T follicular helper cell (primary cell): ENCODE data around the gene RPS6KA5.
A peak's percentile ranks its signal among the peaks of the same experiment; 100 is the strongest.
"Not testable (repeated sequence)": the region's sequence is repeated elsewhere in the genome, so short reads cannot be mapped to it uniquely, and the experiment has no call there.

ENCODE experiments used
- DNase-seq: peaks from one replicate; pipeline ENCODE4 v3.0.0-alpha.2; 2020; ENCODE audit warnings: low read depth

Gene RPS6KA5

DNA sequence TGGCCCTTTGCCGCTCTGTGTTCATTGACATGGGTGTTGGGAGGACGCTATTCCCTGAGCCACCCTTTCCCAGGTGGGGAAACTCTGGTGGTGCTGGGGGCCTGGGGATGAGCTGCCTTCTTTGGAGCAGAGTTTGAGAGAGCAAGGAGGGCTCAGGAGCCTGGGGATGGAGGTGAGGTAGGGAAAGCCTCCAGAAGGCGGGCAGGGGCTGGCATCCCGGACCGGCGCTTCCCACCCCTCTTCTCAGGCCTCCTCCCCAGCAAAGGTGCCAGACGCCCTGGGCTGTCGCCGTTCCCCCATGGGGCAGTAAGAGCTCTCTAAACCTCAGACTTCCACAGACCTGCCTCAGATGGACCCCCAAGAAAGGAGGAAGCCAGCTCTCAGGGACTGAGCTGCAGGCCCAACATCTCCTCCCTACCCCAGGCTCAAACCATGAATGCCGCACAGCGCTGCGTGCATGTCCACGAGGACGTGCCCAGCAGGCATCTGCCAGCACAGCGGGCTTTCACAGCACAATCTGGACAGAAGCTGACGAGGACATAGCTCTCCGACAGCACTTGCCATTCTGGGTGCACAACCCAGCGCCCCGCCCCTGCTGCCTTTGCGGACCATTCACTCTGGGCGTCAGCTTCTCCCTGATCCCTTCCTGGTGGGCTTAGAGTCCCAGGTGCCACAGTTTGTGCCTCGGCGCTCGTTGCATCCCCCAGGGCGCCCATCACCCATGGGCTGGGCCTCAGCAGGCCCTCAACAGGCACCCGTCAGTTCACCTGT lies 229.3 kb downstream of the RPS6KA5 start:
- DNase-seq = no peak

DNA sequence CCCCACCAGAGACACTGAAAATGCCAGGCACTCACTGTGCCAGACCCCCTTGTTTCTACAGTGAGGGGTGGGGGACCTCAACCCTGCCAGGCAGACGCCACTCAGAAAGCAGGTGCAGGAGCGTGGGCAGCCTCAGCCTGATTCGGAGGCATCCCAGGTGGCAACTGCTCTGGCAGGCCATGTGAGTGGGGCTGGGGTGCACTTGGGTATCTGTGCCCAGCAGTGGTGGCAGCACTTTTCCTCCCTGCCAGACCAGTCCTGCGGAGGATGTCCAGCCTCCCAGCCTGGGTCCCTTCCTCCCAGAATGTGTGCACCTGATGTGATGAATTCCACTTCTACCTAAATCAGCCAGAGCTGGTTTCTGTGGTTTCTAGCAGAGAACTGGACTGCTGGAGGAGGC lies 230.8 kb downstream of the RPS6KA5 start:
- no peak for DNase-seq

DNA sequence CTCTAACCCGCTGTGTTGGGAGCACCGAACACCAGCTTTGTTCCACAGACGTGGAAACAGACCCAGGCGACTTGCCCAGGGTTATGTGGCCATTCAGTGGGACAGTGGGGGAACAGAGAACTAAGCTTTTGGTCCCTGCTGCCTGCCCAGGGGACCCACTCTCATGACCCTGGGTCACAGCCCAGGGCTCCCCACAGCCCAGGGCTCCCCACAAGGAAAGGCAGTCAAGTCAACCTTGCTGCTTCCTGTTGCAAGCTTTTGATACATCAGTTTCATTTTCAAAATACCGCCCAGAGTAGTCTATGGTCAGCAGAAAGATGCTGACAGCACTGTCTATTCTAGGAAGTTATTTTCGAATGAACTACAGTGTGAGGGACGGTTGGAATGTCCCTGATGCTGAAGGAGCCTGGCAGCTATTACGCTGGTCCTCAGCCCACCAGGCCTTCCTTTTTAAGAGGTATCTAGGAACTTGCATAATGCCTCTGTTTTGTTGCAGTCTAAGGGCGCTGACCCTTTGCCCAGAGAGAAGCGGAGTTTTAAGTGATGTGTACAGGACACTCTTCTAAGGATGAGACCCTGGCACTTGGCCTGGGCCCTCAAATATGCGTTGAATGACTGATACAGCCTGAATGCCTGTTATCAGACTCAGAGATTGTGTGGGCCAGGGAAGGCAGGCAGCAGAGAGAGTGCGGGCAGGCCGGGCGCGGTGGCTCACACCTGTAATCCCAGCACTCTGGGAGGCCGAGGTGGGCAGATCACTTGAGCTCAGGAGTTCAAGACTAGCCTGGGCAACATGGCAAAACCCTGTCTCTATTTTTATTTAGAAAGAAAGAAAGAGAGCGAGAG lies 231.6 kb downstream of the RPS6KA5 start:
- no peak for DNase-seq

- DNase-seq = peak; percentile 87
Observed at GRCh38 chr14:90827919-90828610, 232.4 kb downstream of the RPS6KA5 start.

- not testable (repeated sequence) for DNase-seq
Observed at GRCh38 chr14:90823542-90823941, 236.9 kb downstream of the RPS6KA5 start.

GRCh38 chr14:90820958-90821357 lies 239.5 kb downstream of the RPS6KA5 start:
- peak; percentile 27 for DNase-seq

- no peak for DNase-seq
Observed at GRCh38 chr14:90819734-90820393, 240.6 kb downstream of the RPS6KA5 start.

DNA sequence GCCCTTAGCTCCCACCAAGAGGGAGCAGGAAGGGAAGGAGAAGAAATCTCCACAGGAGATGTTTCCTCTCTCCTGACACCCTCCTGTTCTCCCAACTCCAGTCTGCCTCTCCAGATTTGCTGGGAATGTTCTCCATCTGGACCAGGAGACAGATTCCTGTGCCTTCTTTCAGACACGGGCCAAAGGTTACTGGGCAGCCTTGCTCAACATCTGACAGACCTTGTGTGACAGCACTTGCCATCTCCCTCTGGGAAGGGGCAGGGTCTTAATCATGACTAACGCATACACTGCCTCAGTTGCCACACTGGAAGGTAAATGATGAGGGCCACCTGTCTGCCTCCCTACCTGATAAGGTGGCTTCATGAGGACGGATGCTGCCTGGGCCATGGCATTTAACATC lies 241.7 kb downstream of the RPS6KA5 start:
- no peak for DNase-seq

DNA sequence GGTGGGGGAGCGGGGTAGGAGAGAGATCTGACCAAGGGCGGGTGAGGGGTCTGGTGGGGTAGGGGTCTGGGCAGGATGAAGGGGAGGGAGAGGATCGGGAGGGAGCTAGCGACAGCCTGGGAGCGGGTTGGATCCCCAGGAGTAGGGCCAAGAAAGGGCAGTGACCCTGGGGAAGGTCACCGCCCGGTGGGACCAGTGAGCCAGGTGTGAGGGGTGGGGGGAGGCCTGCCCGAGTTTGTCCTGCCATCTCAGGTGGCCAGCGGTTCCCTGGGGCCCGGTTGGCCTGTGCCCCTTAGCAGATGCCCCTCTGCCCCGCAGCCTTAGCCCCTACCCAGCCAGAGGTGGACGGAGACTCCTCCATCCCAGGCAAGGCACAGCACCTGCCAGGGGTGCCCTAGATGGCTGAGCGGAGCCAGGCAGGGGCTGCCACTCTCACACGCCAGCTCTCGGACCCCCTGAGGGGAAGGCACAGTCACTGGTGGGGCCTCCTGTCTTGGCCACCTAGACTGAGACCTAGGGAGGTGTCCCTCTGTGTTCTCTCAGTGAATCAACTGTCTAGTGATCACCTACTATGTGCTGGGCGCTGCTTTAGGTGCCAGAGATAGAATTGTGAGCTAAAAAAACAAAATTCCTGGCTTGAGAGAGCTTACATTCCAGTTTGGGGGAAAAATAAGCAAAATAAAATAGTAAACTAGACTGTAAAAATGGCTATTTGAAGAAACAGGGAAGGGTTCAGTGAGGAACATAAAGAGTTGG lies 243.6 kb downstream of the RPS6KA5 start:
- no peak for DNase-seq

- peak; percentile 3 for DNase-seq
Observed at GRCh38 chr14:90815822-90816662, 244.4 kb downstream of the RPS6KA5 start, which contains the start of gene TTC7B. Gene TTC7B (minus strand): TSS chr14:90816430. CDS start chr14:90816295, 135 bp downstream.

DNA sequence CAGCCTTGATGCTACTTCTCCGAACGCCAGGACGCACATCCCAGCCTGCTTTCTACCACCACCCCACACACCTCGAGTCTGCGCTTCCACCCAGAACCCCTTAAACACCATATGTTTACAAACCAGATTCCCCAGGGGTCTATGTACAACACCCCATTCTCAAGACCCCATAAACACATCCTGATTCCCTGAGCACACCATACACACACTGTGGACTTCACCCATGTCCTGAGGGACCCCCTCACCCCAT lies 244.9 kb downstream of the RPS6KA5 start:
- no peak for DNase-seq

- no peak for DNase-seq
Observed at GRCh38 chr14:90814806-90815571, 245.5 kb downstream of the RPS6KA5 start.

- DNase-seq = no peak
Observed at GRCh38 chr14:90813442-90813841, 247.0 kb downstream of the RPS6KA5 start.

DNA sequence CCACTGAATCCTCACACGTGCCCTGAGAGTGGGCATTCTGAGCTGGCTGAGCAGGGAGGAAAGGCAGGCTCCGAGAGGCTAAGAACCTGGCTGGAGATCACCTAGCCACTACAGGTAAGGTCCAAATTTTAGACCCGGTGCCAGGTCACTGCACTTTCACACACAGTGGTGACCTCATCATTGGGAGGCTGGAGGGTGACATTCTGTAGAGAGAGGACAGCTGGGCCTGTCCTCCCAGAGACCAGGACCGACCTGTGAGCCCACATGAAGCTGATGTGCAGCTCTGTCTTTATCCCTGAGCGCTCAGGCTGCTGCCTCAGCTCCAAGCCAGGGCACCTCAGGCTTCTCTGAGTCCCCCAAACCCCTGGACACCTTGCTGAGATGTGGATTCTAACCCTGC lies 248.3 kb downstream of the RPS6KA5 start:
- DNase-seq = no peak

DNA sequence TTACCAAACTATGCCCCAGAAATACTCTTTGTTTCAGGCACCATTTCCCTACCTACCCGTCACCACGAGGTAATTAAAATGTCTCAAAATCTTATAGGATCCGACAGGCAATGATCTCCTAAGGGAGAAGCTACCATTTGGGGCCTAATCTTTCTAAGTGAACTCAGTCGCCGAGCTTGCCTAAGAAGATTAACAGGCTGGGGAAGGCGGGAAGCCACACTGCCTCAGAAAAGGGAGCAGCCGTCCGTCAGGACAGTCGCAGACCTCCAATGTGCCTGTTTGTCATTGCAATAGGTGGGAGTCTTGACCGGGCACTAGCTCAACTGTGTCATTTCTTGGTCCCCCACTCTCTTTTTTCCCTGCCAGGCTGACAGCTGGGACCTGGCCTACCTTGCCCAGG lies 248.8 kb downstream of the RPS6KA5 start:
- DNase-seq = no peak

DNA sequence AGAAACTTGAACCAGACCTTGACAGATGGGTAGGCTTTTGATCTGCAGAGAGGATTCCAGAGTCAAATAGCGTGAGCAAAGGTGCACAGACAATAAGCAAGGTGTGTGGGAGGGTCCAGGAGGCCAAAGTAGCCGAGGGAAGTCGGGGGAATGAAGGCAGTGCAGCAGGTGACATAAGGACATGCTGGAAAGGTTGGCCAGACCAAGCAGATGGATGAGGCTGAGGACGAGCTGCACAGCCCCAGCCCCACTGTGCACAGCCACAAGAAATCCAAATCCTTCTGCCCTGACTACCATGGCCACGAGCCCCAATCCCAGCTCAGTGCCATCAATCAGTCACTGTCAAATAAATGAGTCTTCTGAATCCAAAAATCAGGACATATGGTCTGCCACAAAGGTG lies 249.6 kb downstream of the RPS6KA5 start:
- no peak for DNase-seq

- DNase-seq = no peak
Observed at GRCh38 chr14:90809530-90810312, 250.7 kb downstream of the RPS6KA5 start.

DNA sequence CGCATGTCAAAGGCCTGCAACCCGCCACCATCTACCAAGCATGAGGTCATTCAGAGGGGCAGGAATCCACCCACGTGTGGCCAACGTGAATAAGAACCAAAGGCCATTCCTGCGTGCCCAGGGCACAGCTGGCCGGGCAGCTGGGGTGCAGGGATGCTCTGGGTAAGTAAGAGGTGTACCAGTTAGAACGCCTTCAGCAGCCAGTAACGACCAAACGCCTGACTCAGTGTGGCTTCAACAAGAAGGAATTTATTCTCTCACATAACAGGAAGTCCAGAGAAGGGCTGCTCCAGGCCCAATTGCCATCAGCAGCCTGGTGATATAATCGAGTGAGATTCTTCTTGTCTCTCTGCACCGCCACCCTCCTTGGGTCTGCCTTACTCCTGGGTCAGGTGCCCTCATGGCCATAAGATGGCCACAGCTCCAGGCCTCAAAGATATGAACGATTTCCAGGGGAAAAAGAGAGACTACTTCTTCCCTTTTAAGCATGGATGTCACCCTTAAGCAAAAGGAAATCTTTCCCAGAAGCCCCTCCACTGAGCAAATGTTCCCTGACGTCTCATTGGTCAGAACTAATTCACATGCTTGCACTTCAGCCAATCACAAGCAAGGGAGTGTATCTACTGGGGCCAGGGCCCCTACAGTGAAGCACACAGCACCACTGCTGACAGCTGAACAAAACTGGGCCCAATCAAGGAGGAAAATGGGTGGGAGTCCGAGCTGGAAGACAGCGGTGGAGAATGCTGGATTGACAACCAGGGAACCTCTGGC lies 251.5 kb downstream of the RPS6KA5 start:
- DNase-seq = no peak
